CD4-positive, CD25-positive, alpha-beta regulatory T cell (primary cell): ENCODE results near the gene KIAA1191. TPM values are rescaled to one million over a fixed set of nuclear protein-coding genes. Genes with fewer than 3 reads are reported as not detected.
A peak's percentile ranks its signal among the peaks of the same experiment; 100 is the strongest.

ENCODE experiments used
- ATAC-seq, 2 donors: fragments of 150-1000 bp; cut with Tn5 transposase; one replicate each; pipeline ENCODE4 v1.10.0; 2021; ENCODE audit warnings: low read depth in 2 of 2, moderate number of reproducible peaks in 2 of 2, moderate library complexity in 1 of 2
- DNase-seq, 3 donors: peaks; one replicate each; pipeline versions ENCODE4 v3.0.0 to v3.0.0-alpha.2; 2012 to 2022; ENCODE audit warnings: mixed read lengths in 1 of 3
- H3K27ac ChIP-seq: one replicate; pipeline ENCODE4 v1.7.0; 2013; ENCODE audit warnings: mild to moderate bottlenecking, low read length; ENCODE audit not compliant: insufficient read depth, poor library complexity, severe bottlenecking
- H3K27me3 ChIP-seq: one replicate; pipeline ENCODE4 v1.7.0; 2013; ENCODE audit warnings: low read length; ENCODE audit not compliant: control insufficient read depth, insufficient read depth
- H3K36me3 ChIP-seq: one replicate; pipeline ENCODE4 v1.7.0; 2013; ENCODE audit warnings: mild to moderate bottlenecking, low read length, moderate library complexity; ENCODE audit not compliant: control insufficient read depth, insufficient read depth
- H3K4me1 ChIP-seq: 2 replicates; pipeline ENCODE4 v1.7.0; 2013; ENCODE audit warnings: mild to moderate bottlenecking, low read length; ENCODE audit not compliant: insufficient read depth, control insufficient read depth, poor library complexity, severe bottlenecking
- H3K4me3 ChIP-seq: one replicate; pipeline ENCODE4 v1.7.0; 2013; ENCODE audit warnings: low read depth, mild to moderate bottlenecking, low read length, moderate library complexity
- H3K9me3 ChIP-seq, 2 experiments: 1 replicate in 1 of 2; 2 replicates in 1 of 2; pipeline ENCODE4 v1.7.0; 2013; ENCODE audit warnings: low read length in 2 of 2, mild to moderate bottlenecking in 1 of 2, moderate library complexity in 1 of 2; ENCODE audit not compliant: control insufficient read depth in 2 of 2
- H3K27ac Mint-ChIP-seq, 3 donors: one replicate each; pipeline ENCODE4 v1.8.0; 2020 to 2022; ENCODE audit warnings: mild to moderate bottlenecking in 3 of 3, mixed read lengths in 3 of 3, moderate library complexity in 2 of 3
- H3K27me3 Mint-ChIP-seq: one replicate; pipeline ENCODE4 v1.8.0; 2022; ENCODE audit warnings: mild to moderate bottlenecking, mixed read lengths
- H3K36me3 Mint-ChIP-seq: one replicate; pipeline ENCODE4 v1.8.0; 2020; ENCODE audit warnings: mixed read lengths
- H3K4me1 Mint-ChIP-seq, 4 donors: one replicate each; pipeline ENCODE4 v1.8.0; 2020 to 2022; ENCODE audit warnings: mixed read lengths in 4 of 4, mild to moderate bottlenecking in 1 of 4
- H3K4me3 Mint-ChIP-seq, 4 donors: one replicate each; pipeline ENCODE4 v1.8.0; 2020 to 2022; ENCODE audit warnings: mild to moderate bottlenecking in 4 of 4, mixed read lengths in 4 of 4, moderate library complexity in 3 of 4
- H3K9me3 Mint-ChIP-seq, 7 donors: one replicate each; pipeline ENCODE4 v1.8.0; 2020 to 2022; ENCODE audit warnings: mixed read lengths in 7 of 7, mild to moderate bottlenecking in 3 of 7, moderate library complexity in 2 of 7
- polyA plus RNA-seq, 4 donors: library from polyadenylated mRNA; unstranded; fragments of 300-500 nt; fragmentation: Illumina TruSeq; gene quantifications; one replicate each; pipeline ENCODE4 v1.2.3, GENCODE V29; 2021
- total RNA-seq: library from RNA; stranded (reverse); gene quantifications from one replicate; pipeline ENCODE4 v1.2.3, GENCODE V29; 2022

KIAA1191 gene
- total and polyA plus RNA-seq, 5 donors from 2014 or later, result 59.0 to 68.9 (median 60.9) TPM

GRCh38 chr5:176387384-176387925 lies 25.9 kb upstream of the KIAA1191 start:
- Mint-ChIP-seq H3K4me3 (peak overlapping the region; percentile 98 to 99 (median 99)), H3K4me1 (peaks cover 0 to 39% (median 25%) of the 10 kb centered on the region in 4 donors), H3K27ac (peak overlapping the region; percentile 74 to 100 (median 97)), H3K36me3 (peaks cover 29% of the 10 kb centered on the region), H3K9me3 (no peaks in the 10 kb centered on the region), H3K27me3 (no peaks in the 10 kb centered on the region)
- DNase-seq, result peak in 1 of 3 donors; percentile 22
- Histone ChIP-seq H3K9me3 (no peaks in the 10 kb centered on the region), H3K27me3 (no peaks in the 10 kb centered on the region), H3K27ac (no peak overlapping the region), H3K4me3 (peak overlapping the region; percentile 92), H3K36me3 (peaks cover 38% of the 10 kb centered on the region), H3K4me1 (peaks cover 29% of the 10 kb centered on the region)
- no peak for ATAC-seq

GRCh38 chr5:176386491-176386890 lies 24.9 kb upstream of the KIAA1191 start:
- H3K27me3 Mint-ChIP-seq, result no peaks in the 10 kb centered on the region
- Histone ChIP-seq H3K27ac (no peak overlapping the region), H3K27me3 (no peaks in the 10 kb centered on the region), H3K4me3 (no peak overlapping the region), H3K4me1 (peaks cover 29% of the 10 kb centered on the region), H3K9me3 (no peaks in the 10 kb centered on the region), H3K36me3 (peaks cover 44% of the 10 kb centered on the region)
- no peaks in the 10 kb centered on the region for H3K9me3 Mint-ChIP-seq
- H3K27ac Mint-ChIP-seq, result peak overlapping the region in 2 of 3 donors; percentile 65 to 97
- peaks cover 30% of the 10 kb centered on the region for H3K36me3 Mint-ChIP-seq
- peaks cover 0 to 39% (median 25%) of the 10 kb centered on the region in 4 donors for H3K4me1 Mint-ChIP-seq
- peak overlapping the region; percentile 39 to 99 (median 74) for H3K4me3 Mint-ChIP-seq
- ATAC-seq (no peak), DNase-seq (no peak)

GRCh38 chr5:176384991-176385390 lies 23.4 kb upstream of the KIAA1191 start:
- Histone ChIP-seq H3K36me3 (peaks cover 53% of the 10 kb centered on the region), H3K4me1 (peaks cover 28% of the 10 kb centered on the region), H3K4me3 (no peak overlapping the region), H3K27ac (no peak overlapping the region), H3K9me3 (no peaks in the 10 kb centered on the region), H3K27me3 (no peaks in the 10 kb centered on the region)
- DNase-seq, result no peak
- Mint-ChIP-seq H3K27ac (peak overlapping the region in 1 of 3 donors; percentile 49), H3K36me3 (peaks cover 27% of the 10 kb centered on the region), H3K4me3 (no peak overlapping the region), H3K9me3 (no peaks in the 10 kb centered on the region), H3K4me1 (peaks cover under 1 to 36% (median 25%) of the 10 kb centered on the region in 4 donors), H3K27me3 (no peaks in the 10 kb centered on the region)
- ATAC-seq, result no peak

DNA sequence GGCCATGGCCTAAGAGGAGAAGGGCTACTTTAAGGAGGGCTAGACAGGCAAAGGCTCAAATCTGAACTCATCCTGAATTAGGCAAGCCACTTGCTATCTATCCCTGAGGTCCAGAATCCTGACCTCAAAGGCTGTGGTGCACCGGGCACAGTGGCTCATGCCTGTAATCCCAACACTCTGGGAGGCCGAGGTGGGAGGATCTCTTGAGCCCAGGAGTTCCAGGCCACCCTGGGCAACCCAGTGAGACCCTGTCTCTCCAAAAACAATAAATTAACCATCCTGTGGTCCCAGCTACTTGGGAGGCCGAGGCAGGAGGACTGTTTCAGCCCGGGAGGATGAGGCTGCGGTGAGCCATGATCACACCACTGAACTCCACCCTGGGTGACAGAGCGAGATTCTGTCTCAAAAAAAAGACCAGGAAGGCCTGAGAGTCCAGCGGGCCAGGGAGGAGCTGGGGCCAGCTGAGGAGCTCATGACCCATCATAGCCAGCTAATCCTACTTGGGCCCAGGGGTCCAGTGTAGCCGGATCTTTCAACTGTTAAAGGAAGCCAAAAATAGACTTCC lies 22.9 kb upstream of the KIAA1191 start:
- H3K4me1 Mint-ChIP-seq, result peaks cover 6 to 33% (median 21%) of the 10 kb centered on the region in 4 donors
- H3K9me3 Mint-ChIP-seq, result no peaks in the 10 kb centered on the region
- Histone ChIP-seq H3K9me3 (no peaks in the 10 kb centered on the region), H3K27me3 (no peaks in the 10 kb centered on the region), H3K27ac (no peak overlapping the region), H3K4me3 (no peak overlapping the region), H3K36me3 (peaks cover 53% of the 10 kb centered on the region), H3K4me1 (peaks cover 24% of the 10 kb centered on the region)
- peaks cover 33% of the 10 kb centered on the region for H3K36me3 Mint-ChIP-seq
- ATAC-seq, result no peak
- H3K4me3 Mint-ChIP-seq, result no peak overlapping the region
- no peaks in the 10 kb centered on the region for H3K27me3 Mint-ChIP-seq
- no peak for DNase-seq
- no peak overlapping the region for H3K27ac Mint-ChIP-seq

DNA sequence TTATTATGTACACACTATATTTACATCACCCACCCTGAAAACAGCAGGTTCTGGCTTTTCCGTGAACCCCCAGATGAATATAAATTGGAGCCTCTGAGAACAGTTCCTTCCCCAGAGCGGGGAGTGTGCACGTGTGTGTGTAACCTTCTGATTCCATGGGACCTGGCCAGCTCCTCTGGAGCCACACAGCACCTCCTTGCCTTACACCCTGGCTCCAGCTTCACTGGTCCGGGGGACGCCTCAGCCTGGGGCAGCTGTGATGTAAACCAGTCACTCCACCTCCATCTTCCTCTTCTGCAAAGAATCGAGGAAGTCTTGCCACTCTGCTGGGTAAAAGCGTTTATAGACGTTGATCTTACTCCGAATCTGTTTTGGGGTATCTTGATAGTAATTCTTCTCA lies 22.4 kb upstream of the KIAA1191 start:
- Mint-ChIP-seq H3K4me3 (no peak overlapping the region), H3K9me3 (no peaks in the 10 kb centered on the region), H3K27ac (no peak overlapping the region), H3K27me3 (no peaks in the 10 kb centered on the region), H3K4me1 (peaks cover 6 to 29% (median 20%) of the 10 kb centered on the region in 4 donors), H3K36me3 (peaks cover 33% of the 10 kb centered on the region)
- Histone ChIP-seq H3K4me3 (no peak overlapping the region), H3K27me3 (no peaks in the 10 kb centered on the region), H3K36me3 (peaks cover 53% of the 10 kb centered on the region), H3K4me1 (peaks cover 20% of the 10 kb centered on the region), H3K9me3 (no peaks in the 10 kb centered on the region), H3K27ac (no peak overlapping the region)
- DNase-seq (no peak), ATAC-seq (no peak)

DNA sequence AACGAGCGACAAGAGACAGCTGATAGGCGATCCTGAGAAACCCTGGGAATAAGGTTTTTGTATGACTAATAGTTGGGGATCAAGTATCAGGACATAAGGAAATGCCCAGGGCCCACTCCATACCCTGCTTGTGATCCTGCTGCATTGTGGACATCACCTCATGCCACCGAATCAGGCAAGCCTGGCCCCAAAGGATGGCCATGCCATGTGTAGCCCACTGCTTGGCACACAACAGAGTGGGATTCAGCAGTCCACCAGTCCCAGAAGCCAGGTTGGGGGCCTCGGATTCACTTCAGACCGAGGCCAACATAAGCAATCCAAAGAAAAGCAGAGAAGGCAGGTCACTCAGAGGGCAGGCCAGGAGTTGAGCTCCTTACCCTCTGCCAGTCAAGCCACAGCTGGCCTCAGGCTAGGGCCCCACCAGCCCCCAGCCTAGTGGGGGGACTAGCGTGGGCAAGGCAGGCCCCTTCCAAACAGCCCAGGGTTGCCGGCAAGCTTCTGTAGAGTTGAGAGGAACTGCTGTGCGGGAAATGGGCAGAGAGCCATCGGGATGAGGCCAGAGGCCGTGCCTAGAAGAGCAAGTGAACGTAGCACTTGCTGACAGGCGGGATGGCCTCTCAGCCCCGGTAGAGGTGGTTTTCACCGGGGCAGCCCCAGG lies 21.8 kb upstream of the KIAA1191 start:
- no peak for ATAC-seq
- Mint-ChIP-seq H3K36me3 (peaks cover 29% of the 10 kb centered on the region), H3K27me3 (no peaks in the 10 kb centered on the region), H3K4me1 (peaks cover 6 to 27% (median 18%) of the 10 kb centered on the region in 4 donors), H3K27ac (no peak overlapping the region), H3K9me3 (no peaks in the 10 kb centered on the region), H3K4me3 (peak overlapping the region in 1 of 4 donors; percentile 58)
- DNase-seq, result no peak
- Histone ChIP-seq H3K4me1 (peaks cover 20% of the 10 kb centered on the region), H3K36me3 (peaks cover 53% of the 10 kb centered on the region), H3K9me3 (no peaks in the 10 kb centered on the region), H3K4me3 (no peak overlapping the region), H3K27me3 (no peaks in the 10 kb centered on the region), H3K27ac (no peak overlapping the region)

DNA sequence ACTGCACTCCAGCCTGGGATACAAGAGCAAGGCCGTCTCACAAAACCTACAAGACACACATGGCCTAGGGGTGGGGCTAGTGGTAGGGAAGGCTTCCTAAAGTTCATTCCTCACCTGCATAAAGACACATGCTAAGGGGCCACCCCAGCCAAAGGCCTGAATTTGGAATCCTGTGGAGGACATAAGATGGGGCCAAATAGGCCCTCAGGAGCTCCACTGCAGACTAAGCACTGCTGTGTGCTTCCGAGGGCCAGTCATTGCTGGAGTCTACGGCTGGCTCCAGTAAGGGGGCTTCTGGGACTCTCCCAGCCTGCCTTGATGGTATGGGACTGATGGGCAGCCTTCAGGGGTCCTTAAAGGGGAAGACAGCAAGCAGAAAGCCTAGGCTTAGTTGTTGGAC lies 21.2 kb upstream of the KIAA1191 start:
- DNase-seq, result no peak
- H3K27ac Mint-ChIP-seq, result no peak overlapping the region
- no peaks in the 10 kb centered on the region for H3K27me3 ChIP-seq
- peaks cover 28% of the 10 kb centered on the region for H3K36me3 Mint-ChIP-seq
- H3K27ac ChIP-seq, result no peak overlapping the region
- H3K9me3 ChIP-seq, result no peaks in the 10 kb centered on the region
- H3K4me3 Mint-ChIP-seq, result peak overlapping the region in 1 of 4 donors; percentile 58
- peaks cover 6 to 22% (median 15%) of the 10 kb centered on the region in 4 donors for H3K4me1 Mint-ChIP-seq
- peaks cover 14% of the 10 kb centered on the region for H3K4me1 ChIP-seq
- no peak overlapping the region for H3K4me3 ChIP-seq
- H3K27me3 Mint-ChIP-seq, result no peaks in the 10 kb centered on the region
- no peak for ATAC-seq
- H3K36me3 ChIP-seq, result peaks cover 53% of the 10 kb centered on the region
- H3K9me3 Mint-ChIP-seq, result no peaks in the 10 kb centered on the region
